AG04450 (cell line): ENCODE measurements around the gene CACNA1C. TPM values are rescaled to one million over a fixed set of nuclear protein-coding genes. Genes with fewer than 3 reads are reported as not detected.

ENCODE experiments used
- CTCF ChIA-PET: fragments of 300-600, 350-600 bp; formaldehyde crosslinking; extraction: SDS; loops from one replicate; lab custom pipeline; 2022; ENCODE audit warnings: antibody characterized with exemption, inconsistent platforms; lab: Charles Lee
- POLR2A ChIA-PET: fragments of 350-600 bp; formaldehyde crosslinking; extraction: SDS; loops from one replicate; lab custom pipeline; 2021; ENCODE audit warnings: antibody characterized with exemption, inconsistent platforms; lab: Yijun Ruan, JAX
- DNase-seq: peaks from one replicate; pipeline ENCODE4 v3.0.0-alpha.2; 2011; ENCODE audit warnings: low read depth, low spot score
- H3K27ac ChIP-seq: one replicate; pipeline ENCODE4 v1.5.1; 2012; ENCODE audit warnings: low read depth, low read length, control low read depth
- H3K27me3 ChIP-seq: one replicate; pipeline ENCODE4 v1.6.0; 2012; ENCODE audit warnings: low read length; ENCODE audit not compliant: control insufficient read depth, insufficient read depth
- H3K4me3 ChIP-seq: 2 replicates; pipeline ENCODE4 v1.5.1; 2011; ENCODE audit warnings: mild to moderate bottlenecking, low read depth, low read length, control low read depth
- H3K9me3 ChIP-seq: 2 replicates; pipeline ENCODE4 v1.5.1; 2012; ENCODE audit warnings: low read length; ENCODE audit not compliant: control insufficient read depth, insufficient read depth
- CTCF ChIP-seq: IDR thresholded peaks from 2 replicates; pipeline ENCODE4 v1.5.1; 2011; ENCODE audit warnings: low read depth, low read length, control low read depth, inconsistent platforms
- polyA plus RNA-seq: library from polyadenylated mRNA; depleted of rRNA; stranded (reverse); fragments of >200 nt; gene quantifications from 2 replicates; pipeline ENCODE4 v1.2.3, GENCODE V29; 2011

Gene CACNA1C
- polyA plus RNA-seq, 1 experiment, result 5.9 TPM

GRCh38 chr12:2733493-2734355, 680.9 kb downstream of the CACNA1C start:
- TF ChIP-seq CTCF, result no peak
- POLR2A ChIA-PET, result no interaction called here
- H3K27me3 ChIP-seq, result peaks cover 46% of the 10 kb centered on the region

GRCh38 chr12:2735432-2735831, 682.6 kb downstream of the CACNA1C start:
- H3K4me3 ChIP-seq, result no peak overlapping the region
- H3K27ac ChIP-seq, result no peak overlapping the region
- no peaks in the 10 kb centered on the region; the same call in 1 of the 2 replicates for H3K9me3 ChIP-seq
- TF ChIP-seq CTCF, result no peak
- DNase-seq, result no peak
- H3K27me3 ChIP-seq, result peaks cover 42% of the 10 kb centered on the region
- ChIA-PET CTCF (no interaction called here), POLR2A (no interaction called here)

More at GRCh38 chr12:2733493-2734355, 680.9 kb downstream of the CACNA1C start:
- Histone ChIP-seq H3K4me3 (no peak overlapping the region), H3K9me3 (no peaks in the 10 kb centered on the region; the same call in 1 of the 2 replicates), H3K27ac (no peak overlapping the region)
- no peak for DNase-seq
- CTCF ChIA-PET, result interaction anchor here (0.9 kb wide), 1 partner anchor 50 kb away, joined by 3 read pairs; no protein-coding TSS in a partner anchor

- Histone ChIP-seq H3K27me3 (peaks cover 34% of the 10 kb centered on the region), H3K4me3 (no peak overlapping the region), H3K9me3 (no peaks in the 10 kb centered on the region; the same call in 1 of the 2 replicates), H3K27ac (no peak overlapping the region)
- no peak for TF ChIP-seq CTCF
- DNase-seq, result no peak
- ChIA-PET POLR2A (no interaction called here), CTCF (no interaction called here)
These were observed 685.0 kb downstream of the CACNA1C start for GRCh38 chr12:2737656-2738241.

GRCh38 chr12:2739069-2739468, 686.3 kb downstream of the CACNA1C start:
- Histone ChIP-seq H3K9me3 (no peaks in the 10 kb centered on the region; the same call in 1 of the 2 replicates), H3K4me3 (no peak overlapping the region), H3K27ac (no peak overlapping the region), H3K27me3 (peaks cover 33% of the 10 kb centered on the region)
- CTCF ChIA-PET, result interaction anchor here (1.5 kb wide), 1 partner anchor 45 kb away, joined by 5 read pairs; no protein-coding TSS in a partner anchor
- no peak for DNase-seq
- no peak for TF ChIP-seq CTCF
- POLR2A ChIA-PET, result no interaction called here
